HG03103 (cell line): Measurements from ENCODE around the gene PIGBOS1.
"Not testable (repeated sequence)": the region's sequence is repeated elsewhere in the genome, so short reads cannot be mapped to it uniquely, and the experiment has no call there.

ENCODE experiments used
- ATAC-seq: cut with Tn5 transposase; IDR thresholded peaks from one replicate; pipeline ENCODE4 v1.9.1; 2021; ENCODE audit warnings: low read depth; ENCODE audit not compliant: unreplicated experiment

PIGBOS1 gene

DNA sequence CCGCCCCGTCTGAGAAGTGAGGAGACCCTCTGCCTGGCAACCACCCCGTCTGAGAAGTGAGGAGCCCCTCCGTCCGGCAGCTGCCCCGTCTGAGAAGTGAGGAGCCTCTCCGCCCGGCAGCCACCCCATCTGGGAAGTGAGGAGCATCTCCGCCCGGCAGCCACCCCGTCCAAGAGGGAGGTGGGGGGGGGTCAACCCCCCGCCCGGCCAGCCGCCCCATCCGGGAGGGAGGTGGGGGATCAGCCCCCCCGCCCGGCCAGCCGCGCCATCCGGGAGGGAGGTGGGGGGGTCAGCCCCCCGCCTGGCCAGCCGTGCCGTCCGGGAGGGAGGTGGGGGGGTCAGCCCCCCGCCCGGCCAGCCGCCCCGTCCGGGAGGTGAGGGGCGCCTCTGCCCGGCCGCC is 16.1 kb downstream of the PIGBOS1 start:
- ATAC-seq = not testable (repeated sequence)

DNA sequence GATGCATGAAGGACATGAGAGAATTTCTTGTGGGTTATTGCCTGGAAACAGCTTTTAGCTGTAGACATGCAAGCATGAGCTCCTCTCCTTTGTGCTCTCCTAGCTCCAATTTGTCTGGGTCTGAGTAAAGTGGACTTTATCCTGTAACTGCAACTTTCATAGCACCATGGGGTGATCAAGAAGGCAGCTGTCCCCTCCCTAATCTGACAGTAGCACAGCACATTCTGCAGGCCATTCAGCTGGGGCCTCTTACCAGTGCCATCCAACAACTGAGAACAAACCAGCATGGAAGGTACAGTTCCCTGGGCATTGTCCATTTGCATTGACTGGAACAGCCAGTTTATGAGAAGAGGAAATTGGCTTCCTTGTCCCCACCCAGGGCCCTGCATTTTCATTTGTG is 21.6 kb downstream of the PIGBOS1 start:
- ATAC-seq = no peak

DNA sequence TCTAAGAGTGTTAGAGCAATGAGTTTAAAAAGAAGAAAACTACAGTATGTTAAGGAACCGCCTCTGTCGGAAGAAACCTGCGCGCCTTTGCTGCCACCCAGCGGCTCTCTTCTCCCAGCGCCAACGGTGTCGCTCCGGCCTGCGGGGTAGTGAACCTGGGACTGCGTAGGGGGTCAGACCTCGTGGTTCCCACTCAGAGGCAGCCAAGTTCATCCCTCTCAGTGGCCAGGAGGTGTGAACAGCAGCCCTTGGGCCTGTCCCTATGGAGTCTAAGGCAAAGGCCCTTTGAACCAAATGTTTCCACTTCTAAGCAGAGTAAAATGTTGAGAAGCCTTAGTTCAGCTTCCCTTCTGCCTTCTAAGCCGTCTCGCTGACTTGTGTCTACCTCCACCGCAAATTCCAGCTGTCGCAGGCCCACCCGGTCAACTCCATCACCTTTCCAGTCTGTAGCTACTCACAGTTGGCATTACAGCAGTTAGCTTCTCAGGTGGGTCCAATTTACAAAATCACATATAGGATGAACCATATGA is 28.3 kb downstream of the PIGBOS1 start:
- peak; percentile 66 for ATAC-seq

DNA sequence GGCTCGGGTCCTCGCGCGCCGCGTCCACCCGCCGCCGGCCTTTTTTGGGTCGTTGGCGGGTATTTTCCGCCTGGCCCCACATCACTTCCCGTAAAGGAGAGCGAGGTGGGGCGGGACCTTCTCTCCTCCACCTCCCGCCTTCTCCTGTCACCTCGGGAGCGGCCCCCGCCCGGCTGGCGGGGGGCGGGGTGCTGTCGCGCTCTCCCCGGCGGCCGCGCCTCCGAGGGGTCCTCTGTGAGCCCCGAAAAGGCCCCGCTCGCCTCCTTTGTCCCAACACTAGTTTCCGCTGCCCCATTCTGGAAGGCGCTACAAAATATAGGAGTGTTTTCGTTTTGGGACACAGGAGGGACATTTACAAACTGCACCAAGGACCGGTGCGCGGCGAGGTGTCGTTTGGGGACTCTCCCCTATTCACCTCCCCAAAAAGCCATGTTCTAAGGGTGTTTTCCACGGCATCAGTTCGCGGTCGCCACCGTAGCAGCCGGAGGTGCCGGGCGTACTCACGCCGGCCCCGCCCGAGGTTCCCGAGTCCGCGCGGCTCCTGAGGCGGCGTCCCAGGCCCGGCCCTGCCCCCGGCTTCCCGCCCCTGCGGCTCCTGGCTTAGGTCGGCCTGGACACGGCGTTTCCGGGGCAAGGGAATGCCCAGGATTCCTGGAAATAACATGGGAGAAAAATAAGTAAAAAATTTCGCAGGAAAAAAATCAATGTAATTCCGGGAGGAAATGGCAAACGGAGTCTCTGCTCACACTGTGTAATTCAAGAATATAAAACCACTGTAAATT is 29.0 kb downstream of the PIGBOS1 start, which contains the start of gene RAB27A:
Gene RAB27A (minus strand): TSS at position 68 of the 782 bp plus-strand sequence. CDS start 54,879 bp downstream, outside the sequence.
- ATAC-seq = peak; percentile 59

DNA sequence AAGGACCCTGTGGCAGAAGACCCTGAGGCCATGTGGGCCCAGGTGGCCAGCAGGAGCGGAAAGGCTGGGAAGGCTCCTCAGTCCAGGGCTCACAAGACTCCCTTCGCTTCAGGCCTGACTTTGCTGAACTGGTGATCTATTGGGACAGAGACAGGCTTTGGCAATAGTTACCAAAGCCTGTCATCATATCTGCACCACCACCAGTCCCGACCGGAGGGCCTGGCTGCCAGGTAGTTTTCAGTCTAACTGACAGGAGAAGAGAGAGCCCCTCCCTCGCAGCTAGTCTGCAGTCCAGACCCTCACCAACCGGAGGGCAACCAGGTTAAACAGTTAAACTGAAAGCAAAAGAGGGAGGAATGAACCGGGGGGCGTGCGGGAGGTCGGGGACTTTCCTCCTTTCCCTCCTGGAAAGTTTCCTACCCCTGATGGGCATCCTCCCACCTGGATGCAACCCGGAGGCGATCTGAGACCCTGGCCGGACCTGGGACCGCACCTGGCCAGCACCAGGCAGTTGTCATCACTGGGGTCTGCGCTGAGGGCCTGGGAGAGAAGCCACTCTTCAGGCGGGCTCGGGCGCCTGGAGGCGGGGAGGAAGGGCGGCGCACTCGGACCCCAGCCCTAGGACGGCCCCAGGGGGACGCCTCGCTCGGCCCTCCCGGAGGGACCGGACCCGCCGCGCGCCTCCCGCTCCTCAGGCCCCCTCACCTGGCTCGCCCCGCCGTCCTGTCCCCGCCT is 29.7 kb downstream of the PIGBOS1 start:
- ATAC-seq = peak; percentile 34

DNA sequence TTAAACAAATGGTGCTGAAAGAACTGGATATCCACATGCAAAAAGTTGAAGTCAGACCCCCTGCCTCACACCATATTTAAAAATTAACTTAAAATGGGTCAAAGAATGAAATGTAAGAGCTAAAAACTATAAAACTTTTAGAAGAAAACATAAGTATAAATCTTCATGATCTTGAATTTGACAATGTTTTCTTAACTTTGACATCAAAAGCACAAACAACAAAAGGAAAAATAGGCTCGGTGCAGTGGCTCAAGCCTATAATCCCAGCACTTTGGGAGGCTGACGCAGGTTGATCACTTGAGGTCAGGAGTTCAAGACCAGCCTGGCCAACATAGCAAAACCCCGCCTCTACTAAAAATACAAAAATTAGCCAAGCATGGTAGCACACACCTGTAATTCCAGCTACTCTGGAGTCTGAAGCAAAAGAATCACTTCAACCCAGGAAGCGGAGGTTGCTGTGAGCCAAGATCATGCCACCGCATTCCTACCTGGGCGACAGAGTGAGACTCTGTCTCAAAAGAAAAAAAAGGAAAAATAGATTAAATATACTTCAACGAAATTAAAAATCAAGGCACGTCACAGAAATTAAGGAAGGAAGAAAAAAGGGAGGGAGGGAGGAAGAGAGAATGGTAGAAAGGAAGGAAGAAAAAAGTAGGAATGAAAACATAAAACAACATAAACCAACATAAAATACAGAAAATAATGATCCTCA is 30.8 kb downstream of the PIGBOS1 start:
- ATAC-seq = no peak

DNA sequence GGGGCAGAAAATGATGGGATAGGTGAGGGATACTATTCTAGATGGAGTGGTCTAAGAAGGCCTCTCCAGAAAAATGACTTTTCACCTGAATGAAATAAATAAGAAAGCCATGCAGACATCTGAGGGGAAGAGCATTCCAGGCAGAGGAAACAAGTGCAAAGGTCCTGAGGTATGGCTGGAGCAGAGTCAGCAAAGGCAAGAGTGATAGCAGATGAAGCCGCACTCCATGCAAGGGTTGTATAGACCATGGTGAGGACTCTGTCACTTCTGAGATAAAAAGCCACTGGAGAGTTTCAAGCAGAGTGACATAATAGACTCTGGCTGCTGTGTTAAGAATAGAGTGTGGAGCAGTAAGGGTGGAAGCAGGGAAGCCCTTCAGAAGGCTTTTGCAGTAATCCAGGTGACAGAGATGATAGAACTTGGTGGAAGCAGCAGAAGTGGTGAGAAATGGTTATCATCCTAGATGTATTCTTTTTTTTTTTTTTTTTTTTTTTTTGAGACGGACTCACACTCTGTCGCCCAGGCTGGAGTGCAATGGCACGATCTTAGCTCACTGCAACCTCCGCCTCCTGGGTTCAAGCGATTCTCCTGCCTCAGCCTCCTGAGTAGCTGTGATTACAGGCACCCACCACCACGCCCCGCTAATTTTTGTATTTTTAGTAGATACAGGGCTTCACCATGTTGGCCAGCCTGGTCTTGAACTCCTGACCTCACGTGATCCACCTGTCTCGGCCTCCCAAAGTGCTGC is 32.3 kb downstream of the PIGBOS1 start:
- ATAC-seq = not testable (repeated sequence)

DNA sequence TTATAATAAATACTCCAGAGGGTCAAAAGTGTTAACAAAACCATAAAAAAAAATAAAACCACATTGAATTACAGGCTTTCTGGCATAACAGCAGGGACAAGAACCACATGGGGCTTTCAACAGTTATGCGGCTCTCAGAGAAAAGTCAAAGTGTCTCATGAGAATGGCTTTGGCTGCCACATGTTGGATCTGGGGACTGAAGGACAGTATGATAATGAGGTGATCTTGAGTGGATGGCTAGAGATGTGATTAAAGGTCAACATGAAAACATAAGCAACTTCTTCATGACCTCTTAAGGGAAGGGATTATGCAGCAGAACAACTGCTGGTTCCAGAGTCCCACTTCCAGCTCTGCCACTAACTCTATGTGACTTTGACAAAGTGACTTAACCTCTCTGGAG is 34.5 kb downstream of the PIGBOS1 start:
- no peak for ATAC-seq

DNA sequence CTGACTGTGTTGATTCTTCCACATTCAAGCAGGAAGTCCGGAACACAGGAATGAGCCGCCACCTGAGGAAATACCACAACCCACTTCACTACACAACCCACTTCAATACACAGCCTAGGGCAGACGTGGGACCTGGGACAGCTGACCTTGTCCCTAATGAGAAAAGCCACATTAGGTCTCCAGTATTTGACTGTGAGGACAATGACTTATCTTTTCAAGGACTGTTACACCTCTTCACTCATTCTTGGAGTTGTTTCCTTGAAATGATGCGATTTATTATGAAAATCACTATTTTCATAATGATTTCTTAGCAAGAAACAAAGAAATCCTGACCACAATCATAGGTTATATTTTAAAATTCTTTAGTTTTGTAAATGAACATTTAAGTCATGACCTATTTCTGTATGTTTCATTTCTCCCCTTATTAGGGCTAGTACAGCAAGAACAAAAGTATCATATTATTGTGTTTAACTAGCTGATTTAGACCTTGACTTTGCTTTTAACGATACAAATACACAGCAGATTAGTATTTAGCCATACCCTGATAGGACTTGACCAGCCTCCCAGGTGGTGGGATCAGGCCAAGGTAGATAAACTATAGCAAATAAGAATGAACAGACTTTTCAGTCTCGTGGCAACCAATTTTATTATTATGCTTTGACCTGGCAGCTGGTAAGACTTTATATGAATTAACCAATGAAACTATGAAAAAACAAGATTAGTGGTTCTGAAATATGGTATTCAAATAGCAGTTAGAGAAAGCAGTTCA is 35.4 kb downstream of the PIGBOS1 start:
- ATAC-seq = no peak

DNA sequence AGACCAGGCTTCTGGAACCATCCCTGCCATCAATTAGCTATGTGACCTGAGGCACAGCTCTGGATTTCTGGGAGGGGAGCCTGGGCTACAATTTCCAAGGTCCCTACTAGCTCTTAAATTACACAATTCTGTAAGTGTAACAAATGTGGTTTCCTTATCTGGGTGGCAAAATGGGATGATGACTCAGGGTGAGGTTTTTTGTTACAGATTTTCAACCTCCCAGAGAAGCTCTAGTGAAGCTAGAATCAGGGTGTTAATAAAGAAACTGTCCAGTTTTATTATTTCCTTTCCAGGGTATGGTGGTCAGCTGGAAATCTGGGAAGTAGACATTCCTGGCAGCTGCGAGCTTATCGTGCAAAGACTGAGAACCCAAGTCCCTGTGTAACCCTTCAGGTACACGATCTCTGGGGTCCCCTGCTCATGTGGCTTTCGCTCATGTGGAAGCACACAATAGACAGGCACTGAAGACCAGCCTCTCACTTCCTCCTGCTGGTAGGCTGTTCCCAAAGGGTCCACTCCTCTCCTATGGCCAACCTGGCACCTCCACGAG is 36.6 kb downstream of the PIGBOS1 start:
- ATAC-seq = no peak

DNA sequence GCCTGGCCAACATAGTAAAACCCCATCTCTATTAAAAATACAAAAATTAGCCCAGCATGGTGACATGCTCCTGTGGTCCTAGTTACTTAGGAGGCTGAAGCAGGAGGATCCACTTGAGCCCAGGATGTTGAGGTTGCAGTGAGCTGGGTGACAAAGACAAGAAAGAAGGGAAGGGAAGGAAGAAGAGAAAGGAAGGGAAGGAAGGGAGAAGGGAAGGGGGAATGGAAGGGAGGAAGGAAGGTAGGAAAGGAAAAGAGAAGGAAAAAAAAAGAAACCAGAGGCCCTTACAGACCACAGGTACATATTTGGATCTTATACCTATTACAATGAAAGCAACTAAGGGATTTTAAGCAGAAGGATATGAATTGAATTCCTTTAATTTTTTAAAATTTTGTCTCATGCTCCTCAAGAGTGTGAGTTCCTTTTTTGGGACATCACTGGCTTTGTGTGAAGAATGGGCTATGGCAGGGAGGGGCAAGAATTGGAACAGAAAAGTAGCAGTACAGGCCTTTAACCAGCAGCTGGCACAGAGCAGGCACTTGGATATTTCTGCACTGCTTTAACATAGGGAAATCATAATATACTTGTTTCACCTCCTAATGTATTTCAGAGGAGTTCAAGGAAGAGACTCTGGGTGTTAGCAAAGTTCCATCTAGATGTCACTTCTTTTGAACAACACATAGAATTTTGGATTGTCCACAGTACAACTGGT is 37.2 kb downstream of the PIGBOS1 start:
- ATAC-seq = no peak

DNA sequence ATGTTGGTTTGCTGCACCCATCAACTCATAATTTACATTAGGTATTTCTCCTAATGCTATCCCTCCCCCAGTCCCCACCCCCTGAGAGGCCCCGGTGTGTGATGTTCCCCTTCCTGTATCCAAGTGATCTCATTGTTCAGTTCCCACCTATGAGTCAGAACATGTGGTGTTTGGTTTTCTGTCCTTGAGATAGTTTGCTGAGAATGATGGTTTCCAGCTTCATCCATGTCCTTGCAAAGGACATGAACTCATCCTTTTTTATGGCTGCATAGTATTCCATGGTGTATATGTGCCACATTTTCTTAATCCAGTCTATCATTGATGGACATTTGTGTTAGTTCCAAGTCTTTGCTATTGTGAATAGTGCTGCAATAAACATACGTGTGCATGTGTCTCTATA is 38.3 kb downstream of the PIGBOS1 start:
- ATAC-seq = not testable (repeated sequence)

DNA sequence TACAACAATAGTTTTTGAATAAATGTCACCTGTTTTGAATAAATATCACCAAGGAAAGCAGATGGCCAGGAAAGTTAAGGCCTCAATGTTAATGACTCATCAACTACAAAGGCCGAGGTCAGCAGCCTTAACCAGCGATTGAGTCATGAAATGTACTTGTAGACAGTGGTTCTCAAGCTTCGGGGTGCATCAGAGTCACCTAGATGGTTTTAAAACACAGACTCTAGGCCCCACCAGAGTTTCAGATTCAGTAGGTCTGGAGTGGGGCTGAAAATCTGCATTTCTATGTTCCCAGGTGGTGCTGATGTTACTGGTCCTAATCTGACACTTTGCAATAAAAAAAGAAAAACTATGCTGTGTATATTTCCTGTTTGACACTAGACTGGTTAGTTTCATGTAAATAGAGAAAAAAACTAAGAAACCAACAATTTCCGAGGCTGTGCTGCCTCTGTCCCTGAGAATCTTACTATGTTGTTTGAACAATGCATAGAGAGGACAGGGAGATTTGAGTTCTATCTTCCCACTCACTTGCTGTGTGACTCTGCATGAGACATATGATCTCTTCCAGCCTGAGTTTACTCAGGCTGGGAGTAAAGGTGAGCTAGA is 39.1 kb downstream of the PIGBOS1 start:
- peak; percentile 82 for ATAC-seq

DNA sequence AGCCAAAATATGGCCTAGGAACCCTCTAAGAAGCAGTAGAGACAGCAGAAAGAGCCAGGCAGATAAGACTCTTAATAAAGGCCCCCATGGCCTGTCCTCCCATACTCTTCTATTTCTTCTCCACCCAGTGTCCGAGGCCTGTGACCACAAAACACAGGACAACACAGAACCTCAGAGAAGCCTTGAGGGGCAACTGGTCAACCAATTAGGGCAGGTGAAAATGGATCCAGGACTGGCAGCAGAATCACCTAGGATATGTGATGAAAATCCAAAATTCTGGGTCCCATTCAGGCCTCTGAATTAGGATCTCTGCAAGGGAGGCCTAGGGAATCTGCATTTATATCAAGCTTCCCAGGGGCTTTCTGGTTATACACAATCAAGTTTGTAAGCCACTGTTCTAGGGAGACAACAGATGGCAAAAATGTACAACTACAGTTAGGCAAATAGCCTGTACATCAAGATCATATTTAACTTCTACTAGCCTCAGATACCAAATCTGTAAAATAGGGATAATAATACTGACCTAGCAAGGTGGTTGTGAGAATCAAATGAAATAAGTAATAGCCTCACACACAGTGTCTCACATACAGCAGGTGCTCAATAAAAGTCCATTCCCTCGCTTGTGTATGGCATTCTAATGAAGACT is 39.7 kb downstream of the PIGBOS1 start:
- ATAC-seq = no peak

DNA sequence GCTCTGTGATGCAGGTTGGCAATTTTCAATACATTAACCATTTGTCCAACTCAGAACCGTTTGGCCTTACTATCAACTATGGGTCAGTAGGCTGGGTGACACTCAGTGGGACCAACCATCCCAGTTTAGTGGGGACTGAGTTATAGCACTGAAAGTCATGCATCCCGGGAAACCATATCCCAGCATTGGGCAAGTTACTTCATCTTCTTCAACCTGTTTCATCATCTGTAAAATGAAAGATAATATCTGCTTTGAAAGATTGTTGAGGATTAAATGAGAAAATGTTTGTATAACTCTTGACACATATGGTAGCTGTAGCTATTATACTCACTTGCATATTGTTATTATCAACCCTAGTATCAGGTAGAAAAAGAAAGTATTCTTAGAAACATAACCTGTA is 41.2 kb downstream of the PIGBOS1 start:
- ATAC-seq = no peak

DNA sequence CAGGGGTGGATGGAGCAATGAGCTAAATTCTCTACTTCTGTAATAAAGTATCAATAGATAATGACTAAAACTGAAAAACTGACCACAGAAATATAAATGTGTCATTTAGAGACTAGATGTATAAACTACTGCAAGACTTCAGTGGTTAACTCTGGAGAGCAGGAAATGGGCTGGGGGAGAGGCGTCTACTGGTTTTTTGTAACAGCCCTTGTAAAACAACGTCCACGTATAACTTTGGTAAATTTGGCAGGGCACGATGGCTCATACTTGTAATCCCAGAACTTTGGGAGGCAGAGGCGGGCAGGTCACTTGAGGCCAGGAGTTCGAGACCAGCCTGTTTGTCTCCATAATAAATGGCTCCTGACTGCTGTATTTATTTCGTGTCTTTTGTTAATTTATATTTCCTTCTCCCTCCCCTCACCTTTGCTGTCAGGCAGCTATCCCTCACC is 41.8 kb downstream of the PIGBOS1 start:
- peak; percentile 54 for ATAC-seq

DNA sequence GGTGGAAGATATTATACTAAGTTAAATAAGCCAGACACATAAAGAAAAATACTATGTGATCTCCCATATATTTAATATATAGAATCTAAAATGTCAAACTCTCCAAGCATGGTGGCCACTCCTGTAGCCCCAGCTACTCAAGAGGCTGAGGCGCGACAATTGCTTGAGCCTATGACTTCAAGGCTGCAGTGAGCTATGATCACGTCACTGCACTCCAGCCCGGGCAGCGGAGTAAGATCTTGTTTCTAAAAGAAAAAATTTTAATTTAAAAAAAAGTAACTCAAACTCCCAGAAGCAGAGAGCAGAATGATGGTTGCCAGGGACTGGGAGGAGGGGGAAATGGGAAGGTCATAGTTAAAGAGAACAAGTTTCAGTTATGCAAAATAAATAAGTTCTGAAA is 42.6 kb downstream of the PIGBOS1 start:
- ATAC-seq = no peak

DNA sequence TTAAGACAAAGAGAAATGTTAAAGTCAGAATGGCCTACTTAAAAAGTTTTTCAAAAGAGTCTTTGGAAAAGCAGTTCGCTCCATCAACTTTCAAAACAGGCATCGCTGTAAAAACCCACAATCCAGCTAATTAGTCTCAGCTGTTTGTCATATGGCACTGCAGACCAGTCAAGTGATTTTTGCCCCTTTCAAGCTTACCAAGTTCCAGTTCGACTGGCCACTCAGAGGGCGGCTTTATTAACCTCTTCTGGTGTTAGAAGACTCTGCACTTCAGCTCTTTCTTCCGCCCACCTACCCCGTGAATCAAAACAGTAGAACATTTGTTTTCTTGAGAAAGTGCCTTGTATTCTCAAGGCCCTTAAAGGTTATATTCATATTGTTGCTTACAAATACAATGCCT is 48.6 kb downstream of the PIGBOS1 start:
- no peak for ATAC-seq
